Skin epidermis (tissue), 12 donors: Measurements from ENCODE around the gene KCNH4.

Experiments
- H3K27ac ChIP-seq, 21 experiments: fragments of 200-600 bp; sonication (generic) in 11 of 21; one replicate each; pipeline ENCODE4 v1.5.0; 2020; ENCODE audit warnings: mild to moderate bottlenecking in 3 of 21, inconsistent platforms in 2 of 21, moderate library complexity in 2 of 21
- H3K4me3 ChIP-seq, 7 experiments: fragments of 200-600 bp; sonication (generic) in 2 of 7; one replicate each; pipeline ENCODE4 v1.5.0; 2020; ENCODE audit warnings: inconsistent platforms in 2 of 7, mild to moderate bottlenecking in 2 of 7, moderate library complexity in 1 of 7

KCNH4 gene

DNA sequence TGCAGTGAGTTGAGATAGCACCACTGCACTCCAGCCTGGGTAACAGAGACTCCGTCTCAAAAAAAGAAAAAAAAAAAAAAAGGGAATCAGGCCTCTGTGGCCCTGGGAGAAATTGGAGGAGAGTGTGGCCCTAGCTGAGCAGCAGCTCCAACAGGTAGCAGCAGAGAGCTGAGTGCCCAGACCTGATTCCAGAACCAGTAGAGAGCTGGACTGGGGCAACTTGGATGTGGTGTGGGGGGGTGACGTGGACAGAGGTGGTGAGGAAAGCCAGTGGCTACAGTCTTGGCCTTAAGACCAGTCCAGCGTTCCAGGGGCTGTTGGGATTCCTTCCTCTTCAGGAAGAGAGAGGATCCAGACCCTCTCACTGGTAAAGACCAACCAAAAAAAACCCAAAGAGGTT, 56.7 kb downstream of the KCNH4 start:
- no peak overlapping the region for H3K27ac ChIP-seq
- no peak overlapping the region for H3K4me3 ChIP-seq

DNA sequence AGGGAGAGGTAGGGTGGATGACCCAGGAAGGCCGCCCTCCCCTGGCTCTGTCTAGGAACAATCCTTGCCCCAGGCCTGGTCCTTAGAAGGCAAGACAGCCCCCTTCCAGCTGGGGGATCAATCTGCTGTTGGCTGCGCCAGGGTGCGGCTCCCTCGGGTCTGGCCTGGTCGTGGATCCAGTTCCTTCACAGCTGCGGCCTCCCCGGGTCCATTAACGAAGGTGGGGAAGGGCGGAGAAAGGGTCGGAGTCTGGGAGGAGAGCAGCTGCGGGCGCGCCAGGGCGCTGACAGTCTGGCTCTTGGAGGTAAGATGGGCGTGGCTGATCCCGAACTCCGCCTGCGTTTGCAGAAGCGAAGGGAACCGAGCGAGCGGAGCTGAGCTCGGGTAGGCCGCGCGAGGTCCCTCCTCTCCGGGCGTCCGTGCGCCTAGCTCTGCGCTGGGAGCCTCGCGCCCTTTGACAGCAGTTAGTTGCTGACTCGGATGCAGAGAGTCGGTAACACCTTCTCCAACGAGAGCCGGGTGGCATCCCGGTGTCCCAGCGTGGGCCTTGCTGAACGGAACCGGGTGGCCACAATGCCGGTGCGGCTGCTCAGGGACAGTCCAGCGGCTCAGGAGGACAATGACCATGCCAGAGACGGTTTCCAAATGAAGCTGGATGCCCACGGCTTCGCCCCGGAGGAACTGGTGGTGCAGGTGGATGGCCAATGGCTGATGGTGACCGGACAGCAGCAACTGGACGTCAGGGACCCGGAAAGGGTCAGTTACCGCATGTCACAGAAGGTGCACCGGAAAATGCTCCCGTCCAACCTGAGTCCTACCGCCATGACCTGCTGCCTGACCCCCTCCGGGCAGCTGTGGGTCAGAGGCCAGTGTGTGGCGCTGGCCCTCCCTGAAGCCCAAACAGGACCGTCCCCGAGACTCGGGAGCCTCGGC, 58.3 kb downstream of the KCNH4 start, which contains the start of gene HSPB9:
HSPB9 (plus strand) TSS at position 434 of the 933 bp plus-strand sequence; CDS start at position 481, 47 bp downstream.
- peak within 1 kb of the TSS in 2 of 7 experiments; percentile 4 to 12 for H3K4me3 ChIP-seq

DNA sequence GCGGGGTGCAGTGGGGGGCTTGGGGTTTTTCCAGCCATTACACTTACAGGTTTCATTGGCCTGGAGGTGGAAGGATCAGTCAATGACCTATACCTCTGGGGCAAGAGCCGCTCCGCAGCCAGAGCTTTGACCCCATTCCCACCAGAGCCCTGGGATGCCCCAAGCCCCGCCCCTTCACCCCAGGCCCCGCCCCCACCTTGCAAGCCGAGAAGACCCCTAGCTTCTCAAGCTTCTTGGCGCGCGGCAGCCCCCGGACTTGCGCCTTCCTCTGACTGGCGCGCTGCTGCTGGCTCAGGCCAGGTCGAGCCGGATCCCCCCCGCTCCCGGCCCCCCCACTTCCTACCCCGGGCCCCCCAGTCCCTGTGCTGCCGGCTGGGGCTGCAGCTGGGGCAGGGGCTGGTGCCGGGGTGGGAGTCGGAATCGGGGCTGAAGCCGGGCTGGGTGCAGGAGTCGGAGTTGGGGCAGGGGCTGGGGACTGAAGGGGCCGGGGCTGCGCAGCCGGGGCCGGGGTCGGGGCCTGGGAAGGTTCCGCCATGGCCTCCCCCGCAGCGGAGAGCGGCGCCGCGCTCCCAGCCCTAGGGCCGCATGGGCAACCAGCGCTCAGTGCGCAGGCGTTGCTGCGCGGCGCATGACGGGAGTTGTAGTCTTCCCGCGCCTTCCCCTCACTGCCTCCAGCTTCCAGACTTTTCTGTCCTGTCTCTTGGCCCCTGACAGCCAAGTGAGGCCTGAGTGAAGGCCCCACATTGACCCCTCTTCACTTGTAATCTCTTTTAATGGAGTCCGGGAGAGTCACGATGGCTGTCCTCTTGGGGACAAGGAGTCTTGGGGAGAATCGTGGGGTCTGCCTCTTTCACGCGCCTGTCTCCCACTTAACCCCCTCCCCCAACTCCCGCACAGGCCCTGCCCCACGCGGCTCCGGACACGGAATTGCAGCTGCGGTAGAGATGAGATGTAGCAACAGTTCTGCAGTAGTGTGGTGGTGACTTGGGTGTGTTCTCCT, 59.9 kb downstream of the KCNH4 start, which contains the start of gene KAT2A:
KAT2A (minus strand) TSS at position 598 of the 1,000 bp plus-strand sequence; CDS start at position 535, 63 bp downstream.
- peak within 1 kb of the TSS; percentile 64 to 94 (median 87) for H3K27ac ChIP-seq

More for the DNA sequence above, 58.3 kb downstream of the KCNH4 start, which contains the start of gene HSPB9:
- peak within 1 kb of the TSS in 4 of 21 experiments; percentile 77 to 94 (median 88) for H3K27ac ChIP-seq

DNA sequence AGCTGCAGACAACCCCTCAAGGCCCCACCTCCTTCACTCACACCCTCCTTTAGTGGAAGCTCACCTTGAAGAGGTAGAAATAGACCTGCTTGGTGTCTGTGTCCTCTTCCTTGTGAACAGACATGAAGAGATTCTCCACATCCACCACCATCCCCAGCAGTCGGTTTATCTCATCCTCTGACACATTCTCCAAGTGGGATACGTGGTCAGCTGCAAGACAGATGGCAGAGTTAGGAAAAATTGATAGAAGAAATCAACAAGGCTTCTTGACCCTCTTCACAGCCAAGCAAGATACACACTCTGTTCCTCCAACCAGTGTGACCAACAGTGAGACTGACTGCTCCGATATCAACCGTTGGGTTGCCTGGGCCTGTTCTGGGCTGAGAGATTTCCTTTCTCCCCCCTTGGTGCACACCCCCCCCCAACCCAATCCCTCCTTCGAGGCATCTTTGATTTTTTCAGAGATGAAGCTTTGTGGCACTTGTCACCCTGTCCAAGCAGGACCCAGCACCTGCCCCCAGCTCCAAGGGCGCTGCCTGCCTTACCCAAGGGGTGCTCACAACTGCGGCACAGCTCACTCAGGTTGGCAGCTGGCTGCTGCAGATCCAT, 60.7 kb downstream of the KCNH4 start:
- H3K4me3 ChIP-seq = peak overlapping the region; percentile 52 to 92 (median 78)
- H3K27ac ChIP-seq = peak overlapping the region in 8 of 21 experiments; percentile 64 to 94 (median 88)

More for the DNA sequence above, 59.9 kb downstream of the KCNH4 start, which contains the start of gene KAT2A:
- H3K4me3 ChIP-seq = peak within 1 kb of the TSS; percentile 52 to 92 (median 78)

DNA sequence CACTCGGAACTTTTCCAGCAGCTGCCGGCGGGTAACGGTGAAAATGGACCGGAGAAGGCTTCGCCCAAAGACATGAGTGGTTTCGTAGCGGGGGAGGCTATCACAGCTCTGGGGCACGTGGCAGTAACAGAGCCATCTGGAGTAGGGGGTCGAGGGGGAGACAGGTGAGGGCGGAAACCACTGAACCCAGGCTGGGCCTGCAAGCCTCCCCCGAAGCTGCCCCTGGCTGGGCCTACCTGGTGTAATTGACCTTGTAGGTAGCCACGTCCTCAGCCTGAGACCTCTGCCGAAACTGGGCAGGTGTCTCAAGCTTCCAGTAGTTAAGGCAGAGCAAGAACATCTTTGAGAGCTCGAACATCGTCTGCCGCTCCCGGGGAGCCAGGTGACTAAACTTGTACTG, 61.6 kb downstream of the KCNH4 start:
- no peak overlapping the region for H3K27ac ChIP-seq
- no peak overlapping the region for H3K4me3 ChIP-seq

DNA sequence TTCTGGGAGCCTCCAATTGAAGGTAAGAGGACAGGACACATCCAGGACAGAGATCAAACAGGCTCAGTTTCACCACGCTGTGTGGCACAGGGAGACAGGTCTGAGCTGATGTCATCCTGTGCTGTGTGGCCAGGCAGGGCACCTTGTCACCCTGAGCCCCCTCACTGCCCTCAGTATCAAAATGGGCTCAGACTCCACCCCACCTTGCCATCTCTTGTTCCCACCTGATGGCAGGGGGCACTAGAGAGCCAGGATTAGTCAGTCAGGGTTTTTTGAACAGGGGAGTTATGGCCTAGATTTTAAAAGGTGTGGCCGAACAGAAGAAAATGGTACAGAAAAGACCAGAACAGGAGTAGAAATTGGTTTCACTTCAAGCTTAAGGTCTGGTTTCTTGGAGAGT, 62.4 kb downstream of the KCNH4 start:
- Histone ChIP-seq H3K27ac (no peak overlapping the region), H3K4me3 (no peak overlapping the region)

DNA sequence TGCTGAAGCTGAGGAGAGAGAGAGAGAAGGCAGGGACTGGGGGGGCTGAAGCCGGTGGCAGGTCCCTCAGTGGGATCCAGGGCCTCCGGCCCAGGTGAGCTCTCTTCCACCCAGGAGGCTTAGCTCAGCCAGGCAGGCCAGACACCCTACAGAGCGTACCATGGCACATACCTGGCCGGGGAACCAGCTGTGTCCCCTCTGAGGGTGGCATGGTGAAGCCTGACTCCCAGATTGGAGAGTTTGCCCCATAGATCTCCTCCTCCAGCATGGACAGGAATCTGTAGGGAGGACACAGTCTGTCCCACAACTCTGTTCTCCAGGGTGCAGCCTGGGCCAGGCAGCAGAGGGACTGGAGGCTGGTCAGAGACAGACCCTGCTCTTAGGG, 62.8 kb downstream of the KCNH4 start:
- Histone ChIP-seq H3K4me3 (no peak overlapping the region), H3K27ac (no peak overlapping the region)

DNA sequence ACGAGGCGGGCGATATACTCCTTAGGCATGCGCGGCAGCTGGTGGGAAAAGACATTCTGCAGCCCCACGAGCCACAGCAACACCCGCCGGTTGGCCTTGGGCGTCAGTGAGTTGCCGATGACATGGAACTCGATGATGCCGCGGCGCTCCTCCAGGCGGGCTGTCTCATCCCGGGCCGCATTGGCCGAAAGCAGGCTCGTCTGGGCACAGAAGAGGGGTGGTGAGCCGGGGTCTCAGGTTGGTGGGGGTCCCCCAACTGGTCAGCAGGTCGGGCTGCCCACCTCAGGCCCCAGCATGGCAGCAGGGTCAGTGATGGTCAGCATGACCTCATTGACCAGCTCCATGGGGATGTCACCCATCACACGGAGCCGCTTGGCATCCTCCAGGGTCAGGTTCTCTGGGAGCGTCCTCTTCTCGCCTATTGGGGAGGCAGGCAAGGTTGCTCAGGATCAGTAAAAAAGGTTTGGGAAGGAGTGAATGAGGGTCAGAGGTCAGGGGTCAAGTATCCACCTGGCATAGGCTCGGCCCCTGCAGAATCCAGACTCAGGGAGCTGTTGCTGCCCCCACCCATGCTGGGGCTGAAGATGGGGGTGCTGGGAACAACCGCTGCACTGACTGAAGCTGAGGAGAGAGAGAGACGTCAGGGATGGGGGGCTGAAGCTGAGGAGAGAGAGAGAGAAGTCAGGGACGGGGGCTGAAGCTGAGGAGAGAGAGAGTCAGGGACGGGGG, 63.4 kb downstream of the KCNH4 start:
- Histone ChIP-seq H3K27ac (no peak overlapping the region), H3K4me3 (no peak overlapping the region)

DNA sequence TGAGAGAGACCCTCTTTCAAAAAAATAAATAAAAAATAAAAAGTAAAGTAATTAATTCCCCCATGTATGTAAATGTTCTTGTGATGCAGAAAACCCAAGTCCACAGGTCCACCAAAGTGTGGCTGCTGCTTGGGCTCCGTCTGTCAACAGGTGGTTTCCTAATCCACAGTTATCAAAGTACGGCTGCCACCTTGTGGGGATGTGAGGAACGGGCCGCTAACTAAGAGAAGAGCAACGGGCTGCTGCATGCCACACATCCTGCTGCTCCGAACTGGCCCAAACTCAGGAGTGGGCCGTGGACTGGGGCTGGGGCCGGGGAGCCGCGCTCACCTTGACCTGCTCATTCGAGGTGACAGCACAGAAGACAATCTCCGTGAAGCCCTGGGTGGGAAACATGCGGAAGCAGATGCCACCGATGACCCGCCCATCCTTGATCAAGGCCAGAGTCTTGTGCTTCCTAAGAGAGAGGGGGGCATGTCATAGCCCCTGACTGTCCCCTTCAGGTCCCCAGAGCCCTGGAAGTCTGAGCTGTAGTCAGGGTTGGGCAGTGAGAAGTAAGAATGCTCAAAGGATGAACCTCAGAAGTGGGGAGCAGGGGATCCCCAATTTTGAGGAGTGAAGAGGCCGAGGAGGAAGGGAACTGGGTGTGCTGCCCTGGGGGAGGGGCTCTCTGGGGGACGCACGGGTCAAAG, 64.1 kb downstream of the KCNH4 start:
- peak overlapping the region in 2 of 21 experiments; percentile 32 to 71 for H3K27ac ChIP-seq
- no peak overlapping the region for H3K4me3 ChIP-seq

DNA sequence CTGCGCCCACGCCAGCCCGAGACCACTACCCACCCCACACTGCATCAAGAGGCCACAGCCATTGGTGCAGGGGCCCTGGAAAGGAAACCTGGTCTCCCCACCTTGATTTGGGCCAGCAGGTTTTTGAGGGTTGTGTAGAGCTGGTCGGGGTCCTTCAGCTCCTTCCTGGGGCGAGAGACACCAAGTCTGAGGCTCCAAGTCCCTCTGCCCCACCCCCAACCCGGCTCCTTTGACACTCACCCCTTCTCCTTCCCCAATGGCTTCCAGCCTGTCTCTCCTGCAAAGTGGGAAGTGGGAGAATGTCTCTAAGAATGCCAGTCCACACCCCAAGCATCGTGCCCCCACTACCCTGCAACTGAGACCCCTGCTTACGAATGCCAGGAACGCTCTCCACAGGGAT, 66.8 kb downstream of the KCNH4 start:
- peak overlapping the region in 10 of 21 experiments; percentile 4 to 98 (median 88) for H3K27ac ChIP-seq
- H3K4me3 ChIP-seq = no peak overlapping the region

DNA sequence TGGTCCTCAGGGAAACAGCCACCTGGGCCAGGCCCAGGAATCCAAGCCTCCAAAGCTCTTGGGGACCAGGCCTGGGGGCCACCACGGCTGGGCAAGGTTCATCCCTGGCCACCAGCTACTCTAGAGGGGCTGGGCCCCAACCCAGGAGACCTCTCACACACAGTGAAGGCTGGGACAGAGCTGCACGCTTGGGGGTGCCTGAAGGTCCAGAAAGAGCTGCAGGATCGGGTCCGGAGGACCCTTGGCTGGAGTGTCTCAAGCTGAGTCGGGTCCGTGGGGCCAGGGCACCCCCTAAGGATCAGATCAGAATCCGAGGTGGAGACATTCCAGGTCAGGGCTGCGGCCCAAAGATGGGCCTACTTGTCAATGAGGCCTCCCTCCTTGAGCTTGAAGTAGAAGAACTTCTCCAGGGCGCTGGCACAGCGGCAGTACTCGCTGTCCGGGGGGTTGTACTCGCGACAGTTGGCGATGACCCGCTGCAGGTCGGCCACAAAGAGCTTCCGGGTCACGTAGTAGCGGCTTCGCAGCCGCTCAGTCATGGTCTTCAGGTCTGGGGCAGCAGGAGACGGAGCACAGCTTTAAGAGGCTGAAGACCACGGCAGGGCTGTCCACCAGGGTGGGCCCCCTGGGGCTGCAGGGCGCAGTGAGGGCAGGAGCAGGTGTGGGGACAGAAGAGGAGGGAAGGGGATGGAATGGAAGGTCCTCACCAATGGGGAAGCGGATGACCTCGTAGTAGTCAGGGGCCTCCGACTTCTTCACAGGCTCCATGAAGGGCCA, 67.5 kb downstream of the KCNH4 start:
- H3K4me3 ChIP-seq = no peak overlapping the region
- H3K27ac ChIP-seq = peak overlapping the region; percentile 0 to 99 (median 90)

DNA sequence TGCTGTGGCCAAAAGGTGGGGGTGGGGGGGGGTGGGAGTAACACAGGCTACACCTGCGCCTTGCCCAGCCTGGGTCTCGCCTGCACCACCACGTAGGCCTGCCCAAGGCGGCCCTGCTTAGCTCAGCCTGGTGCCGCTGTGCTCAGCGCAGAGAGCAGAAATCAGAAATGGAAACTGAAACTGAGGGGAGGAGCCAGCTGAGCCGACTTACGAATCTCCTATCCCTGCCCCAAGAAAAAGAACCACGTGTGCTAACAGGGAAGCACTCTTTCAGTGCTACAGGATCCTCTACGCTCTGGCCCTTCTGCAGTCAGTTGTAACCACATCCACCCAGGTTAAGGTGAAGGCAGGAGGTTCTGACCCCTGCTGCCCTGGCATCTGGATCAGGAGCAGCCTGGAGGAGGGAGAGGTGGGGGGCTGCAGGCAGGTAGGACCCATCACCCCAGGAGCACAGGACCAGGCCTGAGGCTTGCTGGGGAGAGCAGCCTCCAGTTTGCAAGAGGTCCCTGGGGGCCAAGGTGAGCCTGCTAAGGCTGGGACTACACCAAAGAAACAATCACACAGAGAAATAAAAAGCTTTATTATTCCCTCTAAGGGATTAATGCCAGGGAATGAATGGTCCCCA, 68.3 kb downstream of the KCNH4 start, which contains the start of gene DHX58:
DHX58 (minus strand) TSS at position 163 of the 625 bp plus-strand sequence. CDS start 822 bp downstream, outside the sequence.
- Histone ChIP-seq H3K27ac (peak within 1 kb of the TSS; percentile 61 to 99 (median 90)), H3K4me3 (peak within 1 kb of the TSS; percentile 34 to 71 (median 48))

DNA sequence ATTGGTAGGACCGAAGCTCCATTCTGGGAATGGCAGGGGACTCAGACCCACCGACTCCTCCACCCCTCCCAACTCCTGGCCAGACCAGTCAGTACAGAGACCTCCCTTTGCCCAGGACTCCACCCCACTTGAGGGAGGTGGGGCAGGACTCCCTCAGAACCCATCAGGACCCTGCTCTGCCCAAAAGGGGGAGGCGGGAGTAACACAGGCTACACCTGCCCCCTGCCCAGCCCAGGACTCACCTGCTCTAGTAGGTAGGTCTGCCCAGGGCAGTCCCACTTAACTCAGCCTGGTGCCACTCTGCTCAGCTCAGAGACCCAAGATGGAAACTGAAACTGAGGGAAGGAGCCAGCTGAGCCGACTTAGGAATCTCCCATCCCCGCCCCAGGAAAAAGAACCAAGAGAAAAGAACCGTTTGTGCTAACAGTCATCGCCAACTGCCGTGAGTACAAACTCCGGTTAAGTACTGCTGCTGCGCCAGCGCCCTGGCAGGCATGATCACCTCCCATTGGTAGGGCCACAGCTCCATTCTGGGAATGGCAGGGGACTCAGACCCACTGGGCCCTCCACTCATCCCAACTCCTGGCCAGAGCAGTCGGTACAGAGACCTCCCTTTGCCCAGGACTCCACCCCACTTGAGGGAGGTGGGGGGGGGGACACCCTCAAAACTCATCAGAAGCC, 68.9 kb downstream of the KCNH4 start:
- peak overlapping the region; percentile 61 to 99 (median 90) for H3K27ac ChIP-seq
- H3K4me3 ChIP-seq = peak overlapping the region; percentile 34 to 71 (median 48)

DNA sequence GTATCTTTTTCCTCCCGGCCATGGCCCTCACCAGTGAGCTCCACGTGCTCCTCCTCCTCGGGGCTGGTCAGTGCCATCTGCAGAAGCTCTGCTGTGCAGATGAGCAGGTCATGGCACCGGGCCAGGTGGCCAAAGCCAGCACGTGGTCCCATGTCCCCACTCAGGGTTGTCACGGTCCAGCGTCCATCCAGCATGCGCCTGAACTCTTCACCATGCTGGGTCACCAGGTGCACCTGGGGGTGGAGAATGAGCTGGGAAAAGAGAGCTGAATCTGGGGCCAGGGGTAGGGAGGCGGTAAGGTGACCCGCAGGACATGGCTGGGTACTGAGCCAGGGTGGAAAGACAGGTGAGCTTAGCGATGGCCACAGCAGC, 69.7 kb downstream of the KCNH4 start:
- Histone ChIP-seq H3K27ac (peak overlapping the region in 18 of 21 experiments; percentile 79 to 99 (median 90)), H3K4me3 (peak overlapping the region in 3 of 7 experiments; percentile 43 to 71 (median 55))

DNA sequence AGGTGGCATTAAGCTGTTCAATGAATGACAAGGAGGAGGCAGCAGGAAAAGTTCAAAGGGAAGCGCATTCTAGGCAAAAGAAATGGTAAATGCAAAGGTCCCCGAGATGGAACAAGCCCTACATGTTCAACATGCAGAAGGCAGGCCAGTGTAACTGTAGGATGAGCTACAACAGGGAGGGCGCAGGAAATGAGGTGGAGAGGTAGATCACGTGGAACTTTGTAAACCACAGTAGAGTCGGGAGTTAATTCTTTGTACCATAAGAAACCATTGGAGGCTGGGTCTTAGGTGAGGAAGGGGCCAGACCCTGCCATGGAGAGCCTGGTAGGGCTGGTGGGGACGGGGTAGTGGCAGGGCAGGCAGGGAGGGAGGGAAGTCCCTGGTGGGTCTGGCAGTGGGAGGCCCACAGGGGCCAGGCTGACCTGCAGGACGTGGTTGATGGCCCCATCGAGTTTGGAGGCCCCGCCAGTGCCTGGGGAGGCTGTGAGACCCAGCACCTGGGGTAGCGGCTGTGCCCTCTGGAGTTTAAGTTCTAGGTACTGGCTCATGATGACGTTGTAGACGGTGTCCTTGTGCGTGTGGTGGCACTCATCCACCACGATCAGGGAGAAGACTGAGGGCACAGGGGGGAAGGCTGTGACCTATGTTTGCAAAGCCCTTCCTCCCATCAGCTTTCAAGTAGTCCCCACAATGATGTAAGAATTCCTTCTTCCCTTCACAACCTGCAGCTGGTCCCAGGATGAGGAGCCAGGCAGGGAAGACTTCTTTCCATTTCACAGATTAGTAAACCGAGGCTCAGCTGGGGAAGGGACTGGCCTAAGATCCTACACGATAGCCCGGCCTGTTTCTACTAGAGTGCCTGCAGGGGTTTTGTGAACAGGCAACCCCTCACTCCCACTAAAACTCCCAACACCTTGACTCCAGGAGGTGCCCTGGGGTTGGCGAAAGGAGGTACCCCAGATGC, 70.4 kb downstream of the KCNH4 start:
- peak overlapping the region in 4 of 21 experiments; percentile 5 to 86 (median 85) for H3K27ac ChIP-seq

More for the DNA sequence above, 70.4 kb downstream of the KCNH4 start:
- no peak overlapping the region for H3K4me3 ChIP-seq
